ENCODE results near the gene CRYZL1.
A peak's percentile ranks its signal among the peaks of the same experiment; 100 is the strongest.
"Not testable (repeated sequence)": the region's sequence is repeated elsewhere in the genome, so short reads cannot be mapped to it uniquely, and the experiment has no call there.

Gene CRYZL1

DNA sequence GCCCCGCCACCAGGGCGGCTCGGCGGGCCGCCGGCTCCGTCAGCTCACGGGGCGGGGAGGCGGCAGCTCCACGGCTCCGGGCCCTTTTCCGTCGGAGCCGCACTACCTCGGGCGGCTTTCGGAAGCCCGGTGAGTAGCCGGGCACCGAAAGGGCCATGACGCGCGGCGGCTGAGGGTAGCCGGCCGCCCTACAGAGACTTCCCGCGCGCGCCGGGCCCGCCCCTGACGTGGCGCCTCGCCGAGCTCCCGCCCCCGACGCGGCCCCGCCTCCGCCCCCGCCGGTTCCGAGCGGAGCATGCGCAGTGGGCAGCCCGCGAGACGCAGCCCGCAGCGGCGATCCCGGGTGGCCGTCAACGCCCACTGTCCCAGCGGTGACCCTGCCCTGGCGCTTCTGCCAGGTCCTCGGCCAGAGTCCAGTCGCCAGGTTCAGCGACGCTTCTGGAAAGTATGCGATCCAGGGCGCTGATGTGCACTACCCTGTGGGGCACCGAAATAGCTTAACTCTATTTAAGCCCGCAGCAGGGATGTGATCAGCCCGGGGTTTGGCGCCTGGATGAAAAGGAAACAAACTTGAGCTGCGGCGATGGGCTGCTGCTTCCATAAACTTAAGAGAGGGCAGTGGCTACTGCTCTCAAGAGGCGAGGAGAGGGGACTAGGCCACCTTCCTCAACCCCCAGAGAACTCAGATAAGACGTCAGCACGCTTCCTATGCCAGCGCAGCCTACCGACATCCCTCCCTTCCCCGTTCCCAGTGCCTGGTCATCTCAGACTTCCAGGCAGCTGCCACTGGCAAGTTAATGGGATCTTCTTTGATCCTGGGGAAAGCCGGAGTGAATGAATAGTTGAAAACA is 52.8 kb downstream of the CRYZL1 start, which contains the start of gene DONSON:
TSS of gene DONSON (minus strand) at position 200 of the 851 bp plus-strand sequence. CDS start at position 157, 43 bp downstream.
- no peak for TF ChIP-seq CTCF (conservative IDR thresholded peaks at IDR 0.05; ENCODE audit: low read depth)
- DNase-seq (ENCODE audit: low spot score), result peak; percentile 96
- ChIA-PET POLR2A (ENCODE audit: low non-redundant PET) (interaction anchor here (1.3 kb wide), 2 partner anchors 46 to 109 kb away, joined by 3 to 4 read pairs; partner anchors contain the start of genes SON and TMEM50B), CTCF (interaction anchor here (0.7 to 2.4 kb wide), 3 partner anchors 9 to 17 kb away, joined by 3 to 15 read pairs (median 3); no protein-coding TSS in a partner anchor)
- H3K27ac ChIP-seq, result peak within 1 kb of the TSS; percentile 82

- peak overlapping the region; percentile 82 for H3K27ac ChIP-seq
- DNase-seq (ENCODE audit: low spot score), result peak; percentile 34
- TF ChIP-seq CTCF (conservative IDR thresholded peaks at IDR 0.05; ENCODE audit: low read depth), result no peak
- POLR2A ChIA-PET (ENCODE audit: low non-redundant PET), result interaction anchor here (0.6 to 1.3 kb wide), 3 partner anchors 26 to 108 kb away, joined by 3 to 4 read pairs (median 4); partner anchors contain the start of genes SON and TMEM50B
- CTCF ChIA-PET, result interaction anchor here (0.7 to 2.4 kb wide), 3 partner anchors 9 to 18 kb away, joined by 3 to 15 read pairs (median 3); no protein-coding TSS in a partner anchor
Measured at GRCh38 chr21:33587792-33588484, 53.6 kb downstream of the CRYZL1 start.

- CTCF ChIA-PET, result no interaction called here
- no peak for TF ChIP-seq CTCF (conservative IDR thresholded peaks at IDR 0.05; ENCODE audit: low read depth)
- POLR2A ChIA-PET (ENCODE audit: low non-redundant PET), result no interaction called here
- no peak overlapping the region for H3K27ac ChIP-seq
- no peak for DNase-seq (ENCODE audit: low spot score)
Measured at GRCh38 chr21:33586927-33587326, 54.6 kb downstream of the CRYZL1 start.

GRCh38 chr21:33584455-33584854 is 57.1 kb downstream of the CRYZL1 start:
- no peak for DNase-seq (ENCODE audit: low spot score)
- ChIA-PET POLR2A (ENCODE audit: low non-redundant PET) (no interaction called here), CTCF (interaction anchor here (2.9 kb wide), 1 partner anchor 21 kb away, joined by 13 read pairs; no protein-coding TSS in a partner anchor)
- no peak overlapping the region for H3K27ac ChIP-seq
- no peak for TF ChIP-seq CTCF (conservative IDR thresholded peaks at IDR 0.05; ENCODE audit: low read depth)

GRCh38 chr21:33578959-33579542 is 62.5 kb downstream of the CRYZL1 start:
- DNase-seq (ENCODE audit: low spot score), result no peak
- POLR2A ChIA-PET (ENCODE audit: low non-redundant PET), result no interaction called here
- CTCF ChIA-PET, result interaction anchor here (0.7 to 1.4 kb wide), 3 partner anchors 10 to 27 kb away, joined by 3 to 7 read pairs (median 3); partner anchors contain the start of gene DONSON
- no peak for TF ChIP-seq CTCF (conservative IDR thresholded peaks at IDR 0.05; ENCODE audit: low read depth)
- H3K27ac ChIP-seq, result peak overlapping the region; percentile 66

GRCh38 chr21:33578214-33578613 is 63.3 kb downstream of the CRYZL1 start:
- H3K27ac ChIP-seq, result no peak overlapping the region
- POLR2A ChIA-PET (ENCODE audit: low non-redundant PET), result interaction anchor here (0.8 kb wide), 1 partner anchor 16 kb away, joined by 4 read pairs; no protein-coding TSS in a partner anchor
- no peak for DNase-seq (ENCODE audit: low spot score)
- TF ChIP-seq CTCF (conservative IDR thresholded peaks at IDR 0.05; ENCODE audit: low read depth), result no peak
- CTCF ChIA-PET, result no interaction called here

GRCh38 chr21:33576741-33577141 is 64.8 kb downstream of the CRYZL1 start:
- H3K27ac ChIP-seq; CTCF ChIA-PET; DNase-seq (ENCODE audit: low spot score); POLR2A ChIA-PET (ENCODE audit: low non-redundant PET): not testable (repeated sequence)

Measured in RWPE1 (cell line).